CD4-positive, alpha-beta T cell treated with Interleukin-6 at 100 ng/mL for 8 hours (primary cell): ENCODE measurements around the gene SHBG.

Experiments used
- DNase-seq: peaks from one replicate; pipeline ENCODE4 v3.0.0-alpha.2; 2020; ENCODE audit warnings: mixed read lengths, low spot score

Gene SHBG

DNA sequence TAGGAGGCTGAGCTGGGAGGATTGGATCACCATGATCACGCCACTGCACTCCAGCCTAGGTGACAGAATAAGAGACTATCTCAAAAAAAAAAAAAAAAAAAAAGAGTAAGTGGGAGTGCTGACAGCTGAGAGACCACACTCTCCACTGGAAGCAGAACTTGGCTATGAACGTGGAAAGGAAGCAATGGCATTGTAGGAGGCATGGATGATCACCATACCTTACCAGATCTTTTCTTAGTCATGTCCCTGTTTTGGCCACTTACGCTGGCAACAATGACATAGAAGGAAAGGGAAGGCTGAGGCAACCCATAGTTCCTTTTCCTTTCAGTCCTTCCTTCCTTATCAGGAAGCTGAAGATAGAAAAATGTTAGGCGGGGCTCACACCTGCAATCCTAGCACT lies 17.1 kb downstream of the SHBG start:
- no peak for DNase-seq

DNA sequence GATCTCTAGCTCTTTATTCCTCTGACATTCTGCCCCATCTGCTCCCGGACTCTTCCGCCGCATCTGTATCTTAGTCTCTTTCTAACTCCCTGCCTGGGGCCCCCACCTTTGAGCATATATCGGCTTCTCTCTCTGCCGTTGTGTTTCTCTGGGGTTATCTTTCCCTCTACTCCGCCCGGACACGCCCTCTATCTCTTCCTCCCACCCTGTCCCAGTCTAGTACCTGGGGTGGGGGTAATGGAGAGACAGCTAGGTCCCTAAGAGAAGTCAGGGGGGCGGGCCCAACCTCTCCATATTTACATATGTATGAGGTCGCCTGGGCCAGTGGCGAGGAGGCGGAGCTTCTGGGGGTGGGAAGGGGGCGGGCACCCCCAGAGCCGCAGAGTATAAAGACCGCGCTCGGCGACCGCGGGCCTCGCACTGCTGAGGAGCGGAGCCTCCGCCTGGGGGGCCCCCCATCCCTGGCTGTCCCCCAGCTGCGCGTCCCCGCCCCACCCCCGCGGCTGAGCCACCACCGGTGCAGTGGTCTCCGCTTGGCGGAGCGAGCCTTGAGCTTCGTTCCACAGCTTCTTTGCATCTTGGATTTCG lies 20.7 kb downstream of the SHBG start, which contains the start of gene ATP1B2:
Gene ATP1B2 (plus strand): TSS at position 418 of the 588 bp plus-strand sequence. CDS start 593 bp downstream, outside the sequence.
- peak; percentile 62 for DNase-seq

- DNase-seq: no peak
Measured at GRCh38 chr17:7651097-7651664, 21.2 kb downstream of the SHBG start.

DNA sequence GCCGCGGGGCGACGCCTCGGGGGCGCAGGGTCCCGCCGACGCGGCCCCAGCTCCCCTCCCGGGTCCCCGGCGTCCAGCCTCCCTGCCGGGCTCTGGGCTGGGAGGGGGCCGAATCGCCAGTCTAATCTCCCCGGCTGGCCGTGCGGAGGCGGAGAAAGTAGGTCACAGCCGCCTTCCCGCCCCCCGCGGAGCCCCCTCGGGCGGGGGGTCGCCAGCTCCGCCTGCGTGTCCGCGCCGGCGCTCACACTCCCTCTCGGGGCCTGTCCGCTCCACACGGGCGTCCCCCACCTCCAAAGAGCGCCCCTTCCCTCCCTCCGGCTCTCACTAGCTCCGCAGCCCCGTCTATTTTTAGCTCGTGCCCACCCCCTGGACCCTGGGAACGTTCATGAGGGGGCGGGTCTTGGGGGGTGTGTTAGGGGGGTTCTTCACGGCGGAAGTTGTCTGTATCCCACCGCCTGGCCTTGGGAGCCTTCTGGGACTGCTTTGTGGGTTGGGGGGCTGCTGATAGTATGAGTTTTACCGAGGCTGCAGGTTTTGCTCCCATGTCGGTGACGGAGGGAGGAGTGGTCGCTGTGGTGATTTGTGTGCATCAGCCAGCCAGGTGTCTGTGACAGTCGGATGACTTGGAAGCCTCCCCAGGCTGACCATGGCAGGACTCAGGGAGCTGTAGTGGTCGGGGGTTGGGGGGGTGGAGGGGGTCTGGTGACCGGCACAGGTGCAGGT lies 21.9 kb downstream of the SHBG start:
- DNase-seq: no peak

DNA sequence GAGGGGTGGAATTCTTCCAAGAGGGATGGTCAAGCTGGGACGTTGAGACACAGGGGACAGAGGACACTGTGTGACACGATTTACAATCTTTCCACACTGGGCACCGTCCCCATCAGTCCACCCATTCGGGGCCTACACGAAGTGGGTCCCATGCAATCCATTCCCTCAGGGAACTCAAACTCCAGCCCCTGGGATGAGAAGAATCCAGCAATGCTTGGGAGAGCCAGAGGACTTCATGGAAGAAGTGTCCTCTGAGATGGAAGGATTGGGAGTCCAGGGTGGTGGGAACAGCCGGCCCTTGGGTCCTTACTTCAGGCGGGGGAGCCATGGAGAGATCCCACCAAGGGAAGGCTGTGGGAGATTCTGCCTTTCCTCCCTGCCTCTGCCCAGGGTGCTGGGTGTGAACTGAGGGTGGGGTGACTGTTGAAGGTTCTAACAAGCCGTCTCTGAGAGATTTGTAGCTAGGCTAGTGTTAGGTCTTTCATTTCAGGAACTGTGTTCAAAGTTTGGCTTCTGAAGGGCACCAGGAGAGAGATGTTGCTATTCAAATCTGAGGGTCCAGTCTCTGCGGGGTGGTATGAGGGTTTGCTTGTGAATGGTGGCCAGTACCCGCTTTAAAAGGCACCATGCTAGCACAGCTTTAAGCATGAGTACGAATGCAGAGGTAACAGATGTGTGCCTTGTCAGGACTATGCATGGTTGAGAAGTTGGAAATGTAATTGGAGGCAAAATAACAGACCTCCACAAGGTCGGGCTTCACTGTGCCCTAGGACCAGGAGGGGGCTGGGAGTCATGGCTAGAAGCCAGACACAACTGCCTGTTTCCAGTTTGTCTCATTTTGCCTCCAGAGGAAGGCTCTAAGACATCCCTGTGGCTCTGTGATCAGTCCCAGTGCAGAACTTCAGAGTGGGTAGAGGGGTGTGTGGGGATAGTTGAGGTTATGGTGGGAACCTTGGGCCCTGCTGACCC lies 22.7 kb downstream of the SHBG start:
- no peak for DNase-seq

DNA sequence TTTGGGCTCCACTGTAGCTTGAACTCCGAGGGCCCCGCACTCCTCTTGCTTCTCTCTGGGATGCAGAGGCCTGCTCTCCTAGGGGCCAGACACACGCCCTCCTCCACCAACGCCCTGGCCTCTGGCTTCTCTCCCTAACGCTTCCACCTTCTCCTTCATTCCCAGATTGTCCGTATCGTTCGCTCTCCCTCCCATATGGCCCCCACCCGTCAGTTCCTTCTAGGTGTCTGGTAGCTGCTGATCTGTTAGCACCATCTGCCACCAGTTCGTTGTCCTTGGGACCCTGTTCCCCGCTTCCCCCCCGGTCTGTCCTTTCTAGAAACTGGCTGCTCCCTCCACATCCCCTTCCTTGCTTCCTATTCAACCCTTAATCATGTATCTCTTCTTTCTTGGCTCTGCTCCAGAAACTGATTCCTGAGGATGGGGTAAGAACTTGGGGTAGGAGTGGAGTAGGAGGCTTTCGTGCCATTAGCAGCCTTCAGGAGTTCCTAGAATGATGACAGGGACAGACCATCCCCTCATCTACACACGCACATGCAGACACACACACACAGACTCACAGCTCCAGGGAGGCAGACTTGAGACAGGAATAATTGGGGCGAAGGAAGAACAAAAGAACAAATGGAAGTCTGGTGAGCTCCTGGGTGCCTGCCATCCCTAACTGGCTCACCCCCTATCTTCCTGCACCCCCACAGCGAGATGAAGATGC lies 25.1 kb downstream of the SHBG start:
- no peak for DNase-seq

- DNase-seq: no peak
Measured at GRCh38 chr17:7655541-7655840, 25.6 kb downstream of the SHBG start.

DNA sequence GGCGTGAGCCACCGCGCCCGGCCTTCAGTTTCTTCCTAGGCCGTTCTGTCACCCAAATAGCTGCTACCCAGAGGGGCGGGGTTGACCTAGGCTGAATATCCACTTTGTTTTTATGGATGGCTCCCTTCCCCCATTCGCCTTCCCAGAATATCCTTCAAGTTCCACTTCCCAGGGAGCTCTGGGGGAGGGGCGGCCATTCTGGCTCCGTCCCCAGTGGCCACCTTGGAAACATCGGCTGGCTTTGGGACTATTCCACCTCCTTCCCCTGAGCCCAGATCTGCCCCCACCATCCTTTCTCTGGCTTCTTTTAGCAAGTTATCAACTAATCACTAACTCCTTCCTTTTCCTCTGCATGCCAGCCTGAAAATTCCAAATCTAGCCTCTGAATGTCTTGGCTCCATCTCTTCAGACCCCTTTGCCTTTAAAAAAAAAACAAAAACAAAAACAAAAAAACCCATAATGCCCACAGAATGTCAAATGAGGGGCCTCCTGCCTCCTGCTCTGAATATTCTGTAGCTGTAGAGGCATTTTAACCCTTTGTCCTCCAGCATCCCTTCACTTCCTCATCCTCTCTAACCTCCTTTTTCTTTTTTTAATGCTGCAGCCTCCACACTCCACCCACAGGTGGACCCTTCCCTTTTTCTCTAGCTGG lies 27.1 kb downstream of the SHBG start:
- no peak for DNase-seq

DNA sequence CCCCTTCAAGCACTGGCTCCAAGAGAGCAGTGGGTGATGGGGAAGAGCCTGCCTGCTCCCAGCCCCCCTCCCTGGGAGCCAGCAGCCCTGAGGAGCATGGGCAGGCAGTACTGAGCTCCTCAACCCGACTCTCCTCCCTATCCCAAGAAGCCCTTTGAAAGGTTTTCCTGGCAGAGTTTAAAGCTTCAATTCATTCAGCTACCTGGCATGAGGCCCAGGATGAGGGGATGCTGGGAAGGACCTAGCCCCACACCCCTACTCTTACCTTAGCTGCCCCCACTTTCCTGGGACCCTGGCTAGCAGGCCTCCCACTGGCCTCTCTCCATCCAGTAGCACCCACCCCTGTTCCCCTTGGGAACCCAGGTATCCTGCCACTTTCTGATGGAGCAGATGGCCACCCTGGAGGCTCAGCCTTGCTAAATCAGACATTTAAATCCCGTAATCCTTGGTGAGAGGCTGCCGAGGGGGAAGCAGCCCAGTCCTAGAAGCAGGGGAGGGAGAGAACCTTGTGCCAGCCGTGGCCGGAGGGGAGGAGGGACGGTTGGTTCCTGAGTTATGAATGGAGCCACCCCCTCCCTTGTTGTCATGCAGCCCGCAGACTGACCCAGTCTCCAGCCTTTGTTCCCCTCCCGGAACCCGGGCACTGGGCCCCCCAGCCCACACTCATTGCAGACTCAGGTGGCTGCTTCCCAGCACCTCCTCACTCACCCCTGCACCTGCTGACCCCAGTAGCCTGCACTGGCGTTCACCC lies 37.9 kb downstream of the SHBG start:
- DNase-seq: no peak

- DNase-seq: no peak
Measured at GRCh38 chr17:7668482-7668881, 38.5 kb downstream of the SHBG start.

- DNase-seq: no peak
Measured at GRCh38 chr17:7673239-7673638, 43.3 kb downstream of the SHBG start.

DNA sequence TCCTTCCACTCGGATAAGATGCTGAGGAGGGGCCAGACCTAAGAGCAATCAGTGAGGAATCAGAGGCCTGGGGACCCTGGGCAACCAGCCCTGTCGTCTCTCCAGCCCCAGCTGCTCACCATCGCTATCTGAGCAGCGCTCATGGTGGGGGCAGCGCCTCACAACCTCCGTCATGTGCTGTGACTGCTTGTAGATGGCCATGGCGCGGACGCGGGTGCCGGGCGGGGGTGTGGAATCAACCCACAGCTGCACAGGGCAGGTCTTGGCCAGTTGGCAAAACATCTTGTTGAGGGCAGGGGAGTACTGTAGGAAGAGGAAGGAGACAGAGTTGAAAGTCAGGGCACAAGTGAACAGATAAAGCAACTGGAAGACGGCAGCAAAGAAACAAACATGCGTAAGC lies 45.0 kb downstream of the SHBG start:
- no peak for DNase-seq

DNA sequence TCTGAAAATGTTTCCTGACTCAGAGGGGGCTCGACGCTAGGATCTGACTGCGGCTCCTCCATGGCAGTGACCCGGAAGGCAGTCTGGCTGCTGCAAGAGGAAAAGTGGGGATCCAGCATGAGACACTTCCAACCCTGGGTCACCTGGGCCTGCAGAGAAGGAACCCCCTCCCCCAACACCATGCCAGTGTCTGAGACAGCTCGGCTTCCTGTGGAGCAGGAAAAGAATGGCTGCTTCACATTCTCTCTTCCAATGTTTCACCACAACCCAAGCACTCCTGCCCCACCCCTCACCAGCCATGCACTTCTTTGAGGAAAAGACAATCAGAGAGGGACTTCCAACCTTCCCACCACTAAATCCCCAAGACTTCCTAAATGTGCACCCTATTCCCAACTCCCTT lies 46.6 kb downstream of the SHBG start:
- no peak for DNase-seq

- DNase-seq: no peak
Measured at GRCh38 chr17:7677388-7678067, 47.6 kb downstream of the SHBG start.
